Mesodermal cell (in vitro differentiated cells): ENCODE results near the gene KCNK10.
"Not testable (repeated sequence)": the region's sequence is repeated elsewhere in the genome, so short reads cannot be mapped to it uniquely, and the experiment has no call there.

Experiments used
- H3K27ac ChIP-seq: 2 replicates; pipeline ENCODE4 v1.7.0; 2013; ENCODE audit warnings: mild to moderate bottlenecking, low read depth, low read length, moderate library complexity; ENCODE audit not compliant: severe bottlenecking
- H3K36me3 ChIP-seq: 2 replicates; pipeline ENCODE4 v1.7.1; 2013; ENCODE audit warnings: mild to moderate bottlenecking, low read length, moderate library complexity; ENCODE audit not compliant: control insufficient read depth, insufficient read depth
- H3K4me1 ChIP-seq: one replicate; pipeline ENCODE4 v1.7.1; 2013; ENCODE audit warnings: mild to moderate bottlenecking, low read length; ENCODE audit not compliant: insufficient read depth, control insufficient read depth, poor library complexity, severe bottlenecking
- H3K4me3 ChIP-seq: 2 replicates; pipeline ENCODE4 v1.7.0; 2013; ENCODE audit warnings: low read length, control low read depth, mild to moderate bottlenecking; ENCODE audit not compliant: insufficient read depth, poor library complexity, severe bottlenecking; ENCODE audit errors: extremely low read depth
- H3K9me3 ChIP-seq: 2 replicates; pipeline ENCODE4 v1.7.1; 2013; ENCODE audit warnings: mild to moderate bottlenecking, low read length, moderate library complexity; ENCODE audit not compliant: control insufficient read depth
- WGBS, 2 experiments: methylation state at CpG; one replicate each; pipeline ENCODE4 v1.1.5; 2013; ENCODE audit warnings: missing lambda C conversion rate in 2 of 2; ENCODE audit not compliant: insufficient coverage in 2 of 2; 5-methylcytosine and 5-hydroxymethylcytosine counted together

The KCNK10 gene

DNA sequence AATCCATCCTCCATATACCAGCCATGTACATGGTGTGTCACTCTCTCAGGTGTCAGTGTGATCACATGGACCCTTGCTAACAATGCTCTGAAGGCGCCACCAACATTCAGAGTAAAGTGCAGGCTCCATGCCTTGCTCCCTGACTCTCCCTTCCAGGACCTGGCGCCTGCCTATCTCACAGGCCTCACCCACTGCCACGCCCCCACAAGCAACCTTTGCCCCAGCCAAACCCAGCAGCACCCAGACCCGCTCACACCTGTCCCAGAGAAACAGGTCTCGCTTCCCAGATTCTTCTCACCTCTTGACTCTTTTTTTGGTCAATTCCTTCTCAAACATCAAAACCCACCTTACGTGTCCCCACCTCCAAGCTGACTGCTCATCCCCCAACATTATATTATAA is 52.3 kb downstream of the KCNK10 start:
- Histone ChIP-seq H3K4me3 (no peak overlapping the region), H3K27ac (no peak overlapping the region), H3K36me3 (no peaks in the 10 kb centered on the region), H3K9me3 (no peaks in the 10 kb centered on the region), H3K4me1 (no peaks in the 10 kb centered on the region)
- 45 to 54% methylated on average over 5 of the region's 6 CpGs for WGBS, 2 experiments

DNA sequence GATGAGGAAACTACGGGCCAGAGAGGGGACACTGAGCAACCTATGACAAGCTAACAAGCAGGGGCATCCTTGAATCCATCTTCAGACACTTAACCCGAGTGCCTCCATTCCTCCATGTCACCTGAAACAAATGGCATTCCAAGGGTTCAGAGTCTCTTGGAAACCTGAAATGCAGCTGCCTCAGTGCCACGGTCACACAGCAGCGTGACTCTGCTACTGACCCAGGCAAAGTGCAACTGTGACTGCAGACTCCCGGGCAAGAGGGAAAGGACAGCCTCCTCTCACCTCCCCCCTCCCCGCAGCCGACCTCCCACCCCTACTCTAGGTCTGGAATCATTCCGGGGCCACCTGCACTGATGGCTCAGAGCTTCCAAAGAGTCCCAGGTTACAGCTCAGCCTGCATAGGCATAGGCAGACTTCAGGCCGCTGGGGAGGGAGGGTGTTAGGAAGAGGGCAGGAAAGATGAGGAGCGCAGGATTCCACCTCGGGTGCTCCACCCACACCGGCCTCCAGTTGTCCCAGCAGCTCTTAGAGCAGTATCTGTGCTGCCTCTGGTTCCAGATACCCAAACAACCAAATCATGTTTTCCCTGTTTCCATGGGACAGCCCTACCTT is 53.2 kb downstream of the KCNK10 start:
- Histone ChIP-seq H3K4me3 (no peak overlapping the region), H3K4me1 (no peaks in the 10 kb centered on the region), H3K36me3 (no peaks in the 10 kb centered on the region), H3K27ac (no peak overlapping the region), H3K9me3 (no peaks in the 10 kb centered on the region)
- WGBS, 2 experiments: 70 to 72% methylated on average over 2 to 7 of the region's 12 CpGs

DNA sequence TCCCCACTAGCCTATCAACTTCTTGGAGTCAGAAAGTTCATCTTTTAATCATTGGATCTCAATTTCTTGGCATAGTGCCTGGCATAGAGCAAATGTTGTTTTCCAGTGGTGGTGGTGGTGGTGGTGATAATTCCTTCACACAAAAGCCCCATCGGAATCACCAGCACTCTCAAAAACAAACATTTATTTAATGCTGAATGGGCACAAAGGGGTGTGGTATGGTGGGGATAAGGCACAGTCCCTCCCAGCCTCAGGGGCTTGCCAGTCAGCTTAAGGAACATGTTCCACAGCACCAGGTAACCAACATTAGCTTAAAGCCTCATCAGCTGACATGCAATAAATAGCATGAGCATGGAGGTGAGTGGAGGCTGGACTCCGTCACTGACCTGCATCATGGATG is 56.6 kb downstream of the KCNK10 start:
- Histone ChIP-seq H3K27ac (no peak overlapping the region), H3K9me3 (no peaks in the 10 kb centered on the region), H3K4me3 (no peak overlapping the region), H3K4me1 (no peaks in the 10 kb centered on the region), H3K36me3 (no peaks in the 10 kb centered on the region)
- 100% methylated on average over 1 of the region's 2 CpGs for WGBS, 2 experiments

DNA sequence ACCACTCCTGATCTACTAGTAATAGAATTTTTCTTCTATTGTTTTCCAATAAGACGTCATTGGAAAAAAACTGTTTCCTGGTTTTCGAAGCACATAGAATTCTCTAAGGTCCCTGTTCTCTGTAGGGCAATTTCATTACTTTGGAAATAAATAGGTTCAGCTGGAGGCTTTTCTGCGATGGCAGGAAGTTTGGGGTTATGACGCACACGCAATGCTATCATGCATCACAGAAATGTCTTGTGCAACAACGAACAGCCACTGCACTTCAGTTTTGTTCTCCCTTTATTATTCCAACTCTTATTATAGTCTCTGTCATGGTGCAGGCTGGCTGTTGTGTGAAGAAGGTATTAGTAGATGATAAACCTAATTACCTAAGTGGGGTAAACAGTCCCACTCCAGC is 59.0 kb downstream of the KCNK10 start:
- Histone ChIP-seq H3K4me1 (no peaks in the 10 kb centered on the region), H3K27ac (no peak overlapping the region), H3K9me3 (no peaks in the 10 kb centered on the region), H3K4me3 (no peak overlapping the region), H3K36me3 (no peaks in the 10 kb centered on the region)
- 96% methylated on average over 4 of the region's 6 CpGs; no CpG with 5 or more reads in 1 of the 2 experiments for WGBS, 2 experiments

DNA sequence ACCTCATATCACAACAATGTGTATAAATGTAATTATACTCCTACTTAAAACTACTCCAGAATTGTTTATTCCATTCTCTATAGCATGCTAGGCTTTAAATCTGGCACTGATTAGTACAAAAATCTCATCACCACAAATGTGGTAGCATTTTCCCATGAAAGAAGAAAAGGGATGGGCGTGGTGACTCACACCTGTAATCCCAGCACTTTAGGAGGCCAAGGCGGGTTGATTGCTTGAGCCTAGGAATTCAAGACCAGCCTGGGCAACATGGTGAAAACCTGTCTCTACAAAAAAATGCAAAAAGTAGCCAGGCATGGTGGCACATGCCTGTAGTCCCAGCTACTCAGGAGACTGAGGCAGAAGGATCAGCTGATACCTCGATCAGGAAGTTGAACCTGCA is 61.8 kb downstream of the KCNK10 start:
- not testable (repeated sequence) for H3K4me3 ChIP-seq, H3K9me3 ChIP-seq, H3K27ac ChIP-seq, H3K36me3 ChIP-seq, H3K4me1 ChIP-seq
- WGBS, 2 experiments: 84% methylated on average over 3 of the region's 3 CpGs

DNA sequence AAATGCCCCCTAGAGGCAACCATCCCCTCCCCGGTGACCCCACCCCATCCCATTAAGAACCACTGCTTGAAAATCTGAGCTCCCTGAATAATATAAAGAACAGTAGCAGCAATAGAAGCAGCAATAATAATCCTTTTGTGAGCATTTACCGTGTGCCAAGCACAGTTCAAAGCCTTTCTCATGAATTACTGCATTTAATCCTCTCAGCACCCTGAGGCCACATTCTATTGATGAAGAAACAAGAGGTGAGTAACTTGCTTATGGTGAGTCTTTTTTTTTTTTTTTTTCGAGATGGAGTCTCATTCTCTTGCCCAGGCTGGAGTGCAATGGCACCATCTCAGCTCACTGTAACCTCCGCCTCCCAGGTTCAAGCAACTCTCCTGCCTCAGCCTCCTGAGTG is 65.0 kb downstream of the KCNK10 start:
- 80 to 100% methylated on average over 1 of the region's 4 CpGs for WGBS, 2 experiments
- Histone ChIP-seq H3K4me1 (no peaks in the 10 kb centered on the region), H3K36me3 (no peaks in the 10 kb centered on the region), H3K9me3 (no peaks in the 10 kb centered on the region), H3K4me3 (no peak overlapping the region), H3K27ac (no peak overlapping the region)

DNA sequence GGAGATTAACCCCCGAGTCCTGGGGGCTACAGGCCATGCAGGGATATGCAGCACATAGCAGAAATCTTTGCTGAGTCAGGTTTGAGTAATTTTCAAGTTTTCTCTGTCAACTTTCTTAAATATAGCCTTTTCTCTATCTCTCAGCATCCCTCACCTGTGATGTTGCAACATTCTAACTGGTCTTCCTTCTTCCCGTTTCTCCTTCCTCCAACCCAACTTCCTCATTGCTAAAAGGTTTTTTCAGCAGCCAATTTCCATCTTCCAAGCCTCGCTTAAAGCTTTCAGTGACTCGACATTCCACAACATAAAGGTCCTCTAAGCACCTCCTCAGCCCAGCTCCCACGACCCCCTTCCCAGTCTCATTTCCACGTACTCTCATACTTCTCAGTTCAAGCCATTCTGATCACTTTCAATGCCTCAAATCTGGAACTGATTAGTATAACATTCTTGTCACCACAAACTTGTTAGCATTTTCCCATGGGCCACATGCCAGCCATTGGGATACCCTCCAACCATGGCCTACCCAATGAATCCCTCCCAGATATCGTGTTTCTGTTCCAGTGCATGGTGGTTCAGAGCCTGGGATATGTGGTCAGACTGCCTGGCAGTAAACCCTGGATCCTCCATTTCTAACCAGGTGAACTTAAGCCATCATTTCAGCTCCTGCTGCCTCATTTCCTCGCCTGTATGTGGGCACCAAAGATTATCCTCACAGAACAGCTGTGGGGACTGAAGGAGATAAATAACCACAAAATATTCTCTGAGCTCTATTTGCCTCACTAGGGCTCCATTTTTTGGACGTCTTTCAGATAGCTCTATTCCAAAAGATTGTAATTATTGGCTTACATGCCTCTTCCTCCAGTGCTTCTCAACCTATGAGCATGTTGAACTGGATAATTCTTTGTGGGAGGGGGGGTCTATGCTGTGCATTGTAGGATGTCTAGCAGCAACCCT is 65.8 kb downstream of the KCNK10 start:
- H3K4me3 ChIP-seq: no peak overlapping the region
- no peaks in the 10 kb centered on the region for H3K9me3 ChIP-seq
- 78% methylated on average over 7 to 9 of the region's 9 CpGs for WGBS, 2 experiments
- H3K36me3 ChIP-seq: no peaks in the 10 kb centered on the region
- no peaks in the 10 kb centered on the region for H3K4me1 ChIP-seq
- no peak overlapping the region for H3K27ac ChIP-seq

DNA sequence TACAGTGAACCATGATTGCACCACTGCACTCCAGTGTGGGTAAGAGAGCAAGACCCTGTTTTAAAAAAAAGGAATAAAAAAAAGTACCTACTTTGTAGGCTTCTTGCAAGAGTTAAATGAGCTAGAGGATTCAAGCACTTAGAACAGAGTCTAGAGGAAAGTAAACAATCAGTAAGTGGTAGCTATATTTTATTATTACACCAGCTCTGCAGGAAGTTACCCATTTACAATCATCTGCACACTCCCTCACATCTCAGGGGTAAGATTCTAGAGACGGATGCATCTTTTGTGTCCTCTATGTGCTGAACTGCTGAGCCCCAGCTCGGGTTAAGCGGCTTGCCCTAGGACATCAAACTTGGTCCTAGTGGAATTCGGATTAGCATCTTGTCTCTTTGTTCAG is 67.3 kb downstream of the KCNK10 start:
- 83 to 89% methylated on average over 4 of the region's 4 CpGs for WGBS, 2 experiments
- Histone ChIP-seq H3K36me3 (no peaks in the 10 kb centered on the region), H3K27ac (no peak overlapping the region), H3K4me3 (no peak overlapping the region), H3K9me3 (no peaks in the 10 kb centered on the region), H3K4me1 (no peaks in the 10 kb centered on the region)

DNA sequence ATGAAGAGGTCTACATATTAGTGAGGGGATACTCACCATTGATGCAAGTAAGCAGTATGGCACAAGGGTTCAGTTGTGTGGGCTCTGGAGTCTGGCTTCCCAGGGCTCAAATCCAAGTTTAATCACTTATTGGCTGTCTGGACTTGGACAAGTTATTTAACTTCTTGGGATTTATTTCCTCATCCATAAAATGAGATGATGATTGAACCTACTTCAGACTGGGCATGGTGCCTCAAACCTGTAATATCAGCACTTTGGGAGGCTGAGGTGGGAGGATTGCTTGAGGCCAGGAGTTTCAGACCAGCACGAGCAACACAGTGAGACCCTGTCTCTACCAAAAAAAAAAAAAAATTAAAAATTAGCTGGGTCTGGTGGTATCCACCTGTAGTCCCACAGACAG is 67.9 kb downstream of the KCNK10 start:
- H3K4me3 ChIP-seq: no peak overlapping the region
- no CpG with 5 or more reads among the region's 1 CpG for WGBS, 2 experiments
- no peaks in the 10 kb centered on the region for H3K9me3 ChIP-seq
- no peaks in the 10 kb centered on the region for H3K4me1 ChIP-seq
- no peak overlapping the region for H3K27ac ChIP-seq
- H3K36me3 ChIP-seq: no peaks in the 10 kb centered on the region

DNA sequence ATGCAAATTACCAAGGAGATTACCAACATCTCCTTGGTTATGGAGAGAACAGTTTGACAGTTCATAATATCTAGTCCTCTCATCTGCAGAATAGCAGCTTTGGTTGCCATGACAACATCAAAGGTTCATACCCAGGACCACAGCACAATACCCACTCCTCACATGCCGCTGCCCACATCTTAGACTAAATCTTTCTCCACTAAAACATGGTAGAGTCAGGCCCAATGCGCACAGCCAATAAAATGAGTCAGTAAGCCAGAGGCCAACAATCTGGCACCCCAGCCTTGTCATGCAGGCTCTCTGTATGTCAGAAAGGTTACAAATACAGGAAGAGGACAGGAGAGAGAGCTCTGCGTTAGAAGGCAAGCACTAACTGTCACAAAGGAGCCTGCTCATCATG is 70.6 kb downstream of the KCNK10 start:
- 91 to 93% methylated on average over 3 of the region's 3 CpGs for WGBS, 2 experiments
- Histone ChIP-seq H3K4me1 (no peaks in the 10 kb centered on the region), H3K36me3 (no peaks in the 10 kb centered on the region), H3K9me3 (no peaks in the 10 kb centered on the region), H3K4me3 (no peak overlapping the region), H3K27ac (no peak overlapping the region)

DNA sequence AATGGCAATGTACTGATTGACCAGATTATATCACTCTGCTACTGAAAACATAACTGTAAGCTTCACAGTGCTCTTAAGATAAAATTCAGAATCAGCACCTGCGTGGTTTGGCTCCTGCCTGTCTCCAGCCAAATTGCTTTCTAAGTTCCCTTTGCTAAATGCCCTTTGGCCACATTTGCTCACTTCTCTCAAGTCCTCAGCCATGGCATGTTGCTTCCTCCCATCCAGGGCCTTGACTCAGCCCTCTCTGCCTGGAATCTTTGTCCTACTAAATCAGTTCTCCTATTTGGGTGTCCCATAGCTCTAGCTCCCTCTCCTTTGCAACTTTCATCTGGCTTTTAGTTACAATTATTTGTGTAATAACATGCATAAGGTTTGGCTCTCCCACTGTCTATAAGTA is 71.4 kb downstream of the KCNK10 start:
- no peaks in the 10 kb centered on the region for H3K9me3 ChIP-seq
- H3K4me1 ChIP-seq: no peaks in the 10 kb centered on the region
- H3K27ac ChIP-seq: no peak overlapping the region
- WGBS, 2 experiments: 90 to 92% methylated on average over 1 of the region's 1 CpG
- no peak overlapping the region for H3K4me3 ChIP-seq
- no peaks in the 10 kb centered on the region for H3K36me3 ChIP-seq
